ENCODE measurements around the gene DUSP12.

The DUSP12 gene

DNA sequence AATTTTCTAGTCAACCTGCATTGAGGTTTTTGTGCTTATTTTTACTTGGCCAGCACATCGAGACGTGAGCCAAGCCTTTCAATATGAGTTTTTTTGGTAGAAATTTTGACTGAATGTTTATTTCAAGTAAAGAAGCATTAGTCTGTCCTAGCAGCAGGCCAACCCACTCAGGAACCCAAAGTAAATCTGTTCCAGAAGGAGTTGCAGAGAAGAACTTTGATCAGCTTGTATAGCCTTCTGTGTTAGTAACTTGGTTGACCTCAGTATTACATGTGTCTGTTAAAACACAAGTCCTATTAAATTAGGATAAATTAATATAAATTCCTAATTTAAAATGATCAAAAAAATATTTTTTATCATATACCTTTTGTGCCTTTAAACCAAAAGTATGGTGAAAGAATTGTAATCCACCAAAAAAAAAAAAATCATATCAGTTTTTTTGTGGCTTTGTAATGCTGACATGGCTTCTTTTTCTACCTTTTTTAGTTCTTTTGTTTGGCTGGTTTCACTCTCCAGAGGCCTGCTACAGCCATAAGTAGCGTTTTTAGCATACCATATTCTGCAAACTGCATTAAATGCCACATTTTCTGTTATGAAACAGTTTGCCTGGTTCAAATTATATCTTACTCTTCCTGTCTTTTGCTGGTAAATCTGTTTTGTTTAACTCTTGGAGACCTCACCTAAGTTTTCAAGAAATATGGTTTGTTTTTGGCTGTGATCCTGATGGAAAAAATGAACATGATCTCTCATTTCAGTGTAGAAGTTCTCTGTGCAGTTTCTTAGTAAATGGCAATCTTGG is 56.0 kb downstream of the DUSP12 start:
- no peak for FAIRE-seq

More for the DNA sequence above, 56.0 kb downstream of the DUSP12 start:
- no peak for DNase-seq (ENCODE audit: extremely low spot score, insufficient read length, low read depth)

Measured in GM18507 (cell line).